Astrocyte (in vitro differentiated cells and primary cell): Measurements from ENCODE around the gene IMPA2. TPM values are rescaled to one million over a fixed set of nuclear protein-coding genes. Genes with fewer than 3 reads are reported as not detected.

Experiments
- DNase-seq: peaks from one replicate; pipeline ENCODE4 v3.0.0-alpha.2; 2010; ENCODE audit warnings: low read depth
- FAIRE-seq: peaks from 2 replicates; lab custom pipeline; 2011; peaks lifted over from hg19 to GRCh38; lab: Jason Lieb, UNC
- H2AFZ ChIP-seq: 2 replicates; pipeline ENCODE4 v1.6.0; 2012; ENCODE audit warnings: low read depth, low read length, inconsistent platforms
- H3K27ac ChIP-seq: 2 replicates; pipeline ENCODE4 v1.5.1; 2011; ENCODE audit warnings: low read depth, low read length, inconsistent platforms
- H3K27me3 ChIP-seq: 2 replicates; pipeline ENCODE4 v1.6.0; 2011; ENCODE audit warnings: low read length, inconsistent platforms; ENCODE audit not compliant: insufficient read depth
- H3K36me3 ChIP-seq: 2 replicates; pipeline ENCODE4 v1.5.1; 2011; ENCODE audit warnings: low read length, inconsistent platforms; ENCODE audit not compliant: insufficient read depth
- H3K4me1 ChIP-seq: 2 replicates; pipeline ENCODE4 v1.5.1; 2011; ENCODE audit warnings: low read length, inconsistent platforms; ENCODE audit not compliant: insufficient read depth
- H3K4me2 ChIP-seq: 2 replicates; pipeline ENCODE4 v1.6.0; 2012; ENCODE audit warnings: low read length, inconsistent platforms
- H3K4me3 ChIP-seq: 2 replicates; pipeline ENCODE4 v1.5.1; 2011; ENCODE audit warnings: low read depth, mild to moderate bottlenecking, low read length, inconsistent platforms; ENCODE audit not compliant: insufficient read depth
- H3K79me2 ChIP-seq: 2 replicates; pipeline ENCODE4 v1.6.0; 2012; ENCODE audit warnings: mild to moderate bottlenecking, low read length, inconsistent platforms; ENCODE audit not compliant: insufficient read depth
- H3K9ac ChIP-seq: 2 replicates; pipeline ENCODE4 v1.6.0; 2012; ENCODE audit warnings: mild to moderate bottlenecking, low read length, inconsistent platforms
- H3K9me3 ChIP-seq: 2 replicates; pipeline ENCODE4 v1.5.1; 2012; ENCODE audit warnings: low read depth, mild to moderate bottlenecking, low read length, inconsistent platforms; ENCODE audit not compliant: insufficient read depth
- H4K20me1 ChIP-seq: 2 replicates; pipeline ENCODE4 v1.6.0; 2012; ENCODE audit warnings: low read length, inconsistent platforms; ENCODE audit not compliant: insufficient read depth
- H3K27ac Mint-ChIP-seq: one replicate; pipeline ENCODE4 v1.8.0; 2021; ENCODE audit warnings: mild to moderate bottlenecking, mixed read lengths; ENCODE audit not compliant: unreplicated experiment
- H3K27me3 Mint-ChIP-seq: one replicate; pipeline ENCODE4 v1.8.0; 2021; ENCODE audit warnings: low read depth, mixed read lengths; ENCODE audit not compliant: unreplicated experiment
- H3K36me3 Mint-ChIP-seq: one replicate; pipeline ENCODE4 v1.8.0; 2021; ENCODE audit warnings: low read depth, mixed read lengths; ENCODE audit not compliant: unreplicated experiment
- H3K4me1 Mint-ChIP-seq: one replicate; pipeline ENCODE4 v1.8.0; 2021; ENCODE audit warnings: low read depth, mixed read lengths; ENCODE audit not compliant: unreplicated experiment
- H3K4me3 Mint-ChIP-seq: one replicate; pipeline ENCODE4 v1.8.0; 2021; ENCODE audit warnings: mild to moderate bottlenecking, moderate library complexity, mixed read lengths; ENCODE audit not compliant: unreplicated experiment
- H3K9me3 Mint-ChIP-seq: one replicate; pipeline ENCODE4 v1.8.0; 2021; ENCODE audit warnings: mild to moderate bottlenecking, mixed read lengths; ENCODE audit not compliant: unreplicated experiment
- CTCF ChIP-seq: IDR thresholded peaks from 2 replicates; pipeline ENCODE4 v1.5.1; 2011; ENCODE audit warnings: low read depth, mild to moderate bottlenecking, inconsistent platforms, low read length, moderate library complexity; ENCODE audit not compliant: insufficient read depth
- EZH2 ChIP-seq: IDR thresholded peaks from 2 replicates; pipeline ENCODE4 v1.6.1; 2012; ENCODE audit warnings: mild to moderate bottlenecking, low read length, inconsistent platforms; ENCODE audit not compliant: insufficient read depth
- total RNA-seq: library from RNA; stranded (reverse); gene quantifications from 2 replicates; pipeline ENCODE4 v1.2.1, GENCODE V29; 2021

The IMPA2 gene
- total RNA-seq, 1 donor from 2014 or later: 4.8 TPM

GRCh38 chr18:12057419-12058039, 76.2 kb downstream of the IMPA2 start:
- no peak overlapping the region for H3K4me3 ChIP-seq
- TF ChIP-seq CTCF (no peak), EZH2 (no peak)
- H2AFZ ChIP-seq: no peak overlapping the region
- H3K36me3 Mint-ChIP-seq: no peaks in the 10 kb centered on the region
- H4K20me1 ChIP-seq: no peaks in the 10 kb centered on the region
- peaks cover 4% of the 10 kb centered on the region for H3K27me3 Mint-ChIP-seq
- H3K4me1 ChIP-seq: peaks cover 3% of the 10 kb centered on the region
- H3K27ac Mint-ChIP-seq: no peak overlapping the region
- no peaks in the 10 kb centered on the region for H3K9me3 ChIP-seq
- FAIRE-seq (no peak), DNase-seq (no peak)
- no peak overlapping the region for H3K27ac ChIP-seq
- H3K79me2 ChIP-seq: no peaks in the 10 kb centered on the region
- H3K36me3 ChIP-seq: no peaks in the 10 kb centered on the region
- no peak overlapping the region for H3K4me2 ChIP-seq
- H3K9ac ChIP-seq: no peak overlapping the region
- peaks cover 2% of the 10 kb centered on the region for H3K9me3 Mint-ChIP-seq
- no peaks in the 10 kb centered on the region for H3K27me3 ChIP-seq
- H3K4me1 Mint-ChIP-seq: peaks cover 16% of the 10 kb centered on the region
- H3K4me3 Mint-ChIP-seq: no peak overlapping the region

GRCh38 chr18:12059334-12060181, 78.3 kb downstream of the IMPA2 start:
- Histone ChIP-seq H2AFZ (no peak overlapping the region), H3K79me2 (no peaks in the 10 kb centered on the region), H3K9ac (no peak overlapping the region), H3K27ac (no peak overlapping the region), H3K4me2 (no peak overlapping the region), H3K4me1 (peaks cover 3% of the 10 kb centered on the region), H4K20me1 (no peaks in the 10 kb centered on the region), H3K4me3 (no peak overlapping the region), H3K9me3 (no peaks in the 10 kb centered on the region), H3K27me3 (no peaks in the 10 kb centered on the region), H3K36me3 (no peaks in the 10 kb centered on the region)
- TF ChIP-seq EZH2 (no peak), CTCF (no peak)
- Mint-ChIP-seq H3K36me3 (no peaks in the 10 kb centered on the region), H3K4me1 (peaks cover 9% of the 10 kb centered on the region), H3K27ac (no peak overlapping the region), H3K27me3 (peaks cover 8% of the 10 kb centered on the region), H3K9me3 (peaks cover 2% of the 10 kb centered on the region), H3K4me3 (no peak overlapping the region)
- FAIRE-seq (no peak), DNase-seq (no peak)
